HEK293T (cell line): ENCODE measurements around the gene PDE6B.

Experiments used
- BHLHE40 ChIP-seq: fragments of 450-650 bp; IDR thresholded peaks from 2 replicates; pipeline ENCODE4 v1.6.1; 2016; ENCODE audit warnings: mild to moderate bottlenecking, moderate library complexity, borderline replicate concordance
- ELF4 ChIP-seq: fragments of 450-650 bp; IDR thresholded peaks from 2 replicates; pipeline ENCODE4 v1.6.1; 2017; ENCODE audit warnings: antibody characterized with exemption
- FOXM1 ChIP-seq: fragments of 450-650 bp; IDR thresholded peaks from 2 replicates; pipeline ENCODE4 v1.6.1; 2017; ENCODE audit warnings: mild to moderate bottlenecking, borderline replicate concordance
- HDGF ChIP-seq: fragments of 450-650 bp; IDR thresholded peaks from 2 replicates; pipeline ENCODE4 v1.6.1; 2017; ENCODE audit warnings: antibody characterized with exemption, borderline replicate concordance
- SP1 ChIP-seq: fragments of 450-650 bp; IDR thresholded peaks from 2 replicates; pipeline ENCODE4 v1.6.1; 2017
- SUZ12 ChIP-seq: fragments of 450-650 bp; IDR thresholded peaks from 2 replicates; pipeline ENCODE4 v1.6.1; 2016; ENCODE audit warnings: mild to moderate bottlenecking
- ZNF384 ChIP-seq: fragments of 450-650 bp; IDR thresholded peaks from 2 replicates; pipeline ENCODE4 v1.6.1; 2016

- TF ChIP-seq ZNF384, result no peak
- TF ChIP-seq SP1, result no peak
- TF ChIP-seq HDGF, result no peak
- no peak for TF ChIP-seq BHLHE40
- TF ChIP-seq ELF4, result no peak
- no peak for TF ChIP-seq FOXM1
- no peak for TF ChIP-seq SUZ12
Measured at GRCh38 chr4:581181-581580, 44.2 kb upstream of the PDE6B start.
